Activated CD4-positive, alpha-beta memory T cell treated with anti-CD3 and anti-CD28 coated beads, Interleukin-2, amount 10 ng/mL, durations not matched to agents 7 days and 5 days (primary cell): ENCODE measurements around the gene PRCC. TPM values are rescaled to one million over a fixed set of nuclear protein-coding genes. Genes with fewer than 3 reads are reported as not detected.

Experiments
- CTCF ChIA-PET: fragments of 350-600 bp; sonication (Branson Sonifier 250); formaldehyde crosslinking; loops from one replicate; lab custom pipeline; 2021; ENCODE audit warnings: antibody characterized with exemption, inconsistent platforms; lab: Charles Lee
- POLR2A ChIA-PET: fragments of 350-600 bp; sonication (Branson Sonifier 250); formaldehyde crosslinking; loops from one replicate; lab custom pipeline; 2021; ENCODE audit warnings: antibody characterized with exemption; lab: Charles Lee
- DNase-seq: peaks from one replicate; pipeline ENCODE4 v3.0.0-alpha.2; 2020
- H3K27ac Mint-ChIP-seq: one replicate; pipeline ENCODE4 v1.8.0; 2021; ENCODE audit warnings: mild to moderate bottlenecking, mixed read lengths
- H3K27me3 Mint-ChIP-seq: one replicate; pipeline ENCODE4 v1.8.0; 2021; ENCODE audit warnings: mixed read lengths
- H3K36me3 Mint-ChIP-seq: one replicate; pipeline ENCODE4 v1.8.0; 2021; ENCODE audit warnings: low read depth, mixed read lengths
- H3K4me1 Mint-ChIP-seq: one replicate; pipeline ENCODE4 v1.8.0; 2021; ENCODE audit warnings: mixed read lengths
- H3K4me3 Mint-ChIP-seq: one replicate; pipeline ENCODE4 v1.8.0; 2021; ENCODE audit warnings: mild to moderate bottlenecking, mixed read lengths
- H3K9me3 Mint-ChIP-seq: one replicate; pipeline ENCODE4 v1.8.0; 2021; ENCODE audit warnings: mixed read lengths
- total RNA-seq, 2 experiments: library from RNA; stranded (reverse); gene quantifications; one replicate each; pipeline ENCODE4 v1.2.3, GENCODE V29; 2021

Gene PRCC
- total RNA-seq, 2 experiments from 2014 or later = 61.6 to 74.1 TPM

DNA sequence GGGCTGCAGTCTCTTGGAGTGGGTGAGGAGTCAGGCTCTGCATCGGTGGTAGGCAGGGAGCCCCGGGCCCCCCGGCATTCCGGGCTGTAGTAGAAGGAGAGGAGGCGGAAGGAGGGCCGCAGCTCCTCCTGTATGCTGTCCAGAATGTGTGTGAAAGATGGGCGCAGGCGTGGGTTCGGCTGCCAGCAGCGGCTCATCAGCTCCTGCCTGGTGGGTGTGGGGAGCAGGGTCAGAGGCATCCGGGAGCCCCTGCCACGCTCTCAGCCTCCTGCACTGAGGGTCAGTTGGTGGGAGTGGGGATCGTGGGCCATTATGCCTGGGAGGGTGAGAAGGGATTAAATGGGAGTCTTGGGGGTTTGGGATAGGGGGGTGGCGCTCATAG lies 73.6 kb downstream of the PRCC start:
- no peaks in the 10 kb centered on the region for H3K9me3 Mint-ChIP-seq
- peaks cover 56% of the 10 kb centered on the region for H3K27me3 Mint-ChIP-seq
- POLR2A ChIA-PET = interaction anchor here (1.0 kb wide), 1 partner anchor 33 kb away, joined by 3 read pairs; no protein-coding TSS in a partner anchor
- H3K36me3 Mint-ChIP-seq = no peaks in the 10 kb centered on the region
- no peak overlapping the region for H3K27ac Mint-ChIP-seq
- DNase-seq = no peak
- no peak overlapping the region for H3K4me3 Mint-ChIP-seq
- H3K4me1 Mint-ChIP-seq = peaks cover 34% of the 10 kb centered on the region
- CTCF ChIA-PET = interaction anchor here (0.6 to 6.3 kb wide), 3 partner anchors 19 to 100 kb away, joined by 3 to 67 read pairs (median 7); partner anchors contain the start of genes MRPL24 and NTRK1

GRCh38 chr1:156841295-156841855 lies 74.0 kb downstream of the PRCC start:
- no peak overlapping the region for H3K4me3 Mint-ChIP-seq
- peaks cover 60% of the 10 kb centered on the region for H3K27me3 Mint-ChIP-seq
- no peak for DNase-seq
- peaks cover 29% of the 10 kb centered on the region for H3K4me1 Mint-ChIP-seq
- H3K27ac Mint-ChIP-seq = no peak overlapping the region
- POLR2A ChIA-PET = interaction anchor here (1.0 kb wide), 1 partner anchor 34 kb away, joined by 3 read pairs; no protein-coding TSS in a partner anchor
- H3K36me3 Mint-ChIP-seq = no peaks in the 10 kb centered on the region
- CTCF ChIA-PET = interaction anchor here (0.6 to 6.3 kb wide), 4 partner anchors 19 to 101 kb away, joined by 3 to 67 read pairs (median 6); partner anchors contain the start of genes MRPL24 and NTRK1
- no peaks in the 10 kb centered on the region for H3K9me3 Mint-ChIP-seq

GRCh38 chr1:156842618-156843300 lies 75.4 kb downstream of the PRCC start:
- no peaks in the 10 kb centered on the region for H3K36me3 Mint-ChIP-seq
- CTCF ChIA-PET = interaction anchor here (1.4 kb wide), 1 partner anchor 17 kb away, joined by 3 read pairs; no protein-coding TSS in a partner anchor
- H3K9me3 Mint-ChIP-seq = no peaks in the 10 kb centered on the region
- no peak for DNase-seq
- peaks cover 19% of the 10 kb centered on the region for H3K4me1 Mint-ChIP-seq
- no peak overlapping the region for H3K27ac Mint-ChIP-seq
- POLR2A ChIA-PET = no interaction called here
- no peak overlapping the region for H3K4me3 Mint-ChIP-seq
- peaks cover 74% of the 10 kb centered on the region for H3K27me3 Mint-ChIP-seq

- POLR2A ChIA-PET = no interaction called here
- peaks cover 86% of the 10 kb centered on the region for H3K27me3 Mint-ChIP-seq
- no peak overlapping the region for H3K4me3 Mint-ChIP-seq
- no peak overlapping the region for H3K27ac Mint-ChIP-seq
- DNase-seq = no peak
- no peaks in the 10 kb centered on the region for H3K9me3 Mint-ChIP-seq
- CTCF ChIA-PET = interaction anchor here (1.4 kb wide), 1 partner anchor 16 kb away, joined by 3 read pairs; no protein-coding TSS in a partner anchor
- peaks cover 26% of the 10 kb centered on the region for H3K4me1 Mint-ChIP-seq
- no peaks in the 10 kb centered on the region for H3K36me3 Mint-ChIP-seq
These were observed 76.8 kb downstream of the PRCC start for GRCh38 chr1:156844102-156844501.

DNA sequence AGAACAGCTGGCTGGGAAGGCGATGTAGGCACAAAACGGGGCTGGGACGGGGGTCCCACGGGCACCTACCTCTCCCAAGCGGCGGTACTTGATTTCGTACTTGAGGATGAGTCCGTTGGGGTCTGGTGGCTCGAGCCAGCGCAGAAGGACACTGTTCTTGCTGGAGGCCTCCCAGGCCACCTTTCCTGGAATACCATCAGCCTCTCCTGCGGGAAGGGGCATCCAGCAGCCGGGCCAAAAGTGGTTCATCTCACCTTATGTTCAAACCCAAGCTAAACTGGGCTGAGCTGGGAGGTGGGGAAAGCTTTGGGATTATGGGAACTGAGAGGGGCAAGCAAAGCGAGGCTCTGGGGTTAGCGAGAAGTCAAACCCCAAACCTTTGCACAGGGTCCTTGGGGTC lies 77.3 kb downstream of the PRCC start:
- H3K4me1 Mint-ChIP-seq = peaks cover 31% of the 10 kb centered on the region
- H3K27me3 Mint-ChIP-seq = peaks cover 88% of the 10 kb centered on the region
- DNase-seq = no peak
- H3K27ac Mint-ChIP-seq = no peak overlapping the region
- ChIA-PET POLR2A (no interaction called here), CTCF (no interaction called here)
- no peaks in the 10 kb centered on the region for H3K36me3 Mint-ChIP-seq
- no peak overlapping the region for H3K4me3 Mint-ChIP-seq
- H3K9me3 Mint-ChIP-seq = no peaks in the 10 kb centered on the region

- ChIA-PET POLR2A (no interaction called here), CTCF (interaction anchor here (1.4 kb wide), 1 partner anchor 9 kb away, joined by 3 read pairs; no protein-coding TSS in a partner anchor)
- peak overlapping the region; percentile 30 for H3K4me3 Mint-ChIP-seq
- H3K4me1 Mint-ChIP-seq = peaks cover 32% of the 10 kb centered on the region
- H3K9me3 Mint-ChIP-seq = no peaks in the 10 kb centered on the region
- peaks cover 90% of the 10 kb centered on the region for H3K27me3 Mint-ChIP-seq
- DNase-seq = peak; percentile 32
- no peaks in the 10 kb centered on the region for H3K36me3 Mint-ChIP-seq
- H3K27ac Mint-ChIP-seq = no peak overlapping the region
These were observed 78.0 kb downstream of the PRCC start for GRCh38 chr1:156845055-156845952.

DNA sequence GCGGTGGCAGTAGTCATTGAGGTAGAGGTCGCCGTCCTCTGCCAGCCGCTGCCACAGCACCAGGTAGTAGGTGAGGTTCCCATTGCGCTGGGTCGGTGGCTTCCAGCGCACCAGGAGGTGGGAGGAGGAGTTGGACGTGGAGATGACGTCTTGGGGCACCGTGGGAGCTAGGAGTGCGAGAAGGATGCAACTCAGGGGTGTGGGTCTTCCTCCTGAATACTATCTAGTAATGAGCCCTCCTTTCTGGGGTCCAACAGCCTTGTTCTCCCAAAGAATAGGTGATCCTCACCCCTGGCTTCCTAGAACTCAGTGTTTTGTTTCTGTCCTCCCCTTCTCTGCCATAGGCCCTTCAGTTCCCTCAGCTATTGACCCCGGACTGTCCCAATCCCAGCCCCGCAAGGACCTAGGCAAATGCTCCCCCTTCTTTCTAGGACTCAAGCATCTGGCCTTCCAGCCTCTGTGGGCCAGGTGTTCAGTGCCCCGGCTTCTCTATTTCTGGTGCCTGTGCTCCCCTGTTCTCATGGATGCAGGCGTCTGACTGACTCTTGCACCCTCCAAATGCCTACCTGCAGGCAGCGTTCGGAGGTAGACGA lies 78.7 kb downstream of the PRCC start:
- H3K27ac Mint-ChIP-seq = no peak overlapping the region
- peaks cover 32% of the 10 kb centered on the region for H3K4me1 Mint-ChIP-seq
- ChIA-PET POLR2A (interaction anchor here (1.2 kb wide), 2 partner anchors 38 to 45 kb away, joined by 4 to 5 read pairs; no protein-coding TSS in a partner anchor), CTCF (interaction anchor here (0.5 to 3.5 kb wide), 4 partner anchors 9 to 198 kb away, joined by 3 to 10 read pairs (median 4); partner anchors contain the start of gene NTRK1)
- H3K4me3 Mint-ChIP-seq = no peak overlapping the region
- peaks cover 83% of the 10 kb centered on the region for H3K27me3 Mint-ChIP-seq
- no peaks in the 10 kb centered on the region for H3K36me3 Mint-ChIP-seq
- DNase-seq = no peak
- no peaks in the 10 kb centered on the region for H3K9me3 Mint-ChIP-seq

DNA sequence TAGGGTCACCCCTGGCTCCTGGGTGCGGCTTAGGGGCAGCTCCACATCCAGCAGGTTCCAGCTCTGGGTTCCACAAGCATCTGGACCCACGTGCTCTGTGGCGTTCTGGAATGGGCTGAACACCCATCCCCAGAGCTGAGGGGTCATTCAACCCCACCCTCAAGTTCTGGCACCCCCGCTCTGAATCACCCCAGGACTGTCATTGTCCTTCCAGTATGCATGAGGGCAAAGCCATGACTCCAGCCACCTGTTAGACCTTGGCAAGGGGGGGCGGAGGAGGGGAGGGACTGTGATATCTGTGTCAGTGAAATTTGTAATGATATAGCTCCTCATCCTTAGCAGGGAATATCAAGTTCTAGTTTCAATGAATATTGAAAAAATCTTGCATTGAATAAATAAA lies 79.3 kb downstream of the PRCC start:
- no peak overlapping the region for H3K27ac Mint-ChIP-seq
- ChIA-PET POLR2A (interaction anchor here (1.2 to 1.6 kb wide), 3 partner anchors 30 to 46 kb away, joined by 3 to 5 read pairs (median 4); partner anchors contain the start of gene SH2D2A), CTCF (interaction anchor here (1.0 to 5.4 kb wide), 3 partner anchors 8 to 43 kb away, joined by 5 to 34 read pairs (median 10); partner anchors contain the start of gene NTRK1)
- no peak for DNase-seq
- H3K4me1 Mint-ChIP-seq = peaks cover 32% of the 10 kb centered on the region
- peaks cover 77% of the 10 kb centered on the region for H3K27me3 Mint-ChIP-seq
- H3K4me3 Mint-ChIP-seq = no peak overlapping the region
- H3K9me3 Mint-ChIP-seq = no peaks in the 10 kb centered on the region
- no peaks in the 10 kb centered on the region for H3K36me3 Mint-ChIP-seq

DNA sequence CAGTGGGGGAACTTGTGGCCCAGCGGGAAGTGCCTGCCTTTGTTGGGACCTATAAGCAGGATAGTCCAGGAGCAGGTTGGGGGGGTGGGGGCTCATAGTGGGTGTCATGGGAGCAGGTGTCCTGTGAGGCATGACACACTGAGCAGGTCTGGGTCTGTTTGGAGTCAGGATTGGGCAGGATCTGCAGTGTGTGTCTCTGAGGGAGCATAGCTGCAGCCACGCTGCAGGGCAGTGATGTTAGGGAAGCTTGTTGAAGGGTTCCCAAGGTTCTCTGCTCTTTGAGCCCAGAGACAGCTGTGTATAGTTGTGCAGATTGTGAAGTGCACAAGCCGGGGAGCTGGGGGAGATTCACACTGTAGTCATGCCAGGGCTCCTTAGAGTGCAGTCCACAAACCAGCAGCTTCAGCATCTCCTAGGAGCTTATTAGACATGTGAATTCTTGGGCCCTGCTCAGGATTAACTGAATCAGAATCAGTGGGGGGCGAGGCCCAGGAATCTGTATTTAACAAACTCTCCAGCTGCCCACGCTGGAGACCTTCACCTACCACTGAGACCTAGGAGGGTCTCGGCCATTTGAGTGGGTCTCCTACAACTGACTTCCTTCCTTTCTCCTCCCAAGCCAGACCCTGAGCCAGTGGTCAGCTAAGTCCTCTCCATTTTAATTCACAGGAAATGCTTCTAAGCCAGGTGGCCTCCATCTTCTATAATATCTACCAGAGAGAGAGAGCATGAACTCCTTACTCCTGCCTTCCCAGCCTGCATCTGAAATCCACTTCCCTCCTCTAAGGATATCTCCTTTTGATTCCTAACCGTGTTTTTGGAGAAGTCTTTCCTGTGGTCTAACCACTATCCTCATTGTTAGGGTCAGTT lies 80.5 kb downstream of the PRCC start:
- DNase-seq = no peak
- POLR2A ChIA-PET = interaction anchor here (1.3 to 2.3 kb wide), 5 partner anchors 9 to 31 kb away, joined by 3 to 9 read pairs (median 6); partner anchors contain the start of genes INSRR, NTRK1 and SH2D2A
- H3K9me3 Mint-ChIP-seq = no peaks in the 10 kb centered on the region
- peaks cover 65% of the 10 kb centered on the region for H3K27me3 Mint-ChIP-seq
- no peak overlapping the region for H3K27ac Mint-ChIP-seq
- no peak overlapping the region for H3K4me3 Mint-ChIP-seq
- H3K4me1 Mint-ChIP-seq = peaks cover 32% of the 10 kb centered on the region
- CTCF ChIA-PET = interaction anchor here (1.3 to 5.4 kb wide), 7 partner anchors 9 to 122 kb away, joined by 3 to 34 read pairs (median 6); partner anchors contain the start of gene NTRK1
- no peaks in the 10 kb centered on the region for H3K36me3 Mint-ChIP-seq

DNA sequence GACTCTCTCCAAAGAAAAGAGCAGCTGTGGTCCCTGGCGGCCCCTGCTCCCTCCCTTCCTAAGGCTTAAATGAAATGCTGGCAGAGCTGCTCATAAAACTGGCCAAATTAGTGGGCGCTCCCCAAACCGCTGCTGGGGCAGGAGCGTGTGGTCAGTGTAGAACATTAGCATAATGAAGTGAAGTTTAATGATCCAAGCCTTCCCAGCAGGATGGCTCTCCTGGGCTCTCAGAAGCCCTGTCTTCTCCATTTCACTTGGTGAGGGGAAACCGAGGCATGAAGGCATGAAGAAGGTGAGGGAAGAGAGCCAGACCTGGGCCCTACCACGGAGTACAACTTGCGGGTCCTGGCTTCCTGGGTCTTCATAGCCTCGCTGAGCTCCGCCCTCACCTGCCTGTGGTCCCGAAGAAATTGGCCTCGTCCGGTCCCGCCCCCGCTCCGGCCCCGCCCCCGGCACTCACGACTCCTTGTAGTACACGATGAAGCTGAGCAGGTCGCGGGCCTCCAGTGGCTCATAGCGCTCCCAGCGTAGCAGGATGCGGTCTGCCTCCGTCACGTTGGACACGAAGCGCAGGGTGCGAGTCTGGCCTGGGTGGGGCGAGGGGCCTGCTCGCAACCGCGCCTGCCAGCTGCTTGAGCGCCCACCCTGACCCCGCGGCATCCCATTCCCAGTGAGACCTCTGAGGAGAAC lies 81.3 kb downstream of the PRCC start:
- Mint-ChIP-seq H3K4me3 (peak overlapping the region; percentile 40), H3K36me3 (no peaks in the 10 kb centered on the region), H3K27me3 (peaks cover 64% of the 10 kb centered on the region), H3K9me3 (no peaks in the 10 kb centered on the region), H3K4me1 (peaks cover 32% of the 10 kb centered on the region), H3K27ac (peak overlapping the region; percentile 20)
- ChIA-PET POLR2A (interaction anchor here (0.9 to 2.3 kb wide), 7 partner anchors 10 to 41 kb away, joined by 3 to 9 read pairs (median 5); partner anchors contain the start of genes INSRR, NTRK1 and SH2D2A), CTCF (interaction anchor here (0.6 to 5.4 kb wide), 9 partner anchors 9 to 147 kb away, joined by 3 to 34 read pairs (median 6); partner anchors contain the start of gene NTRK1)
- peak; percentile 85 for DNase-seq
